ENCODE measurements around the gene MTHFD1L.

- no peak for TF ChIP-seq POLR2A (IDR thresholded peaks at IDR 0.05)
- TF ChIP-seq CTCF (IDR thresholded peaks at IDR 0.05) = no peak
Observed at GRCh38 chr6:150999576-150999975, 134.1 kb downstream of the MTHFD1L start.

All from body of pancreas (tissue), 4 donors.